Measurements from ENCODE around the gene RAB40B.

Gene RAB40B

GRCh38 chr17:82615084-82616020 is 83.1 kb downstream of the RAB40B start:
- no peak for DNase-seq (ENCODE audit: low read depth)

GRCh38 chr17:82614095-82614631 is 84.3 kb downstream of the RAB40B start:
- no peak for DNase-seq (ENCODE audit: low read depth)

- DNase-seq (ENCODE audit: low read depth), result no peak
These were observed 85.0 kb downstream of the RAB40B start for GRCh38 chr17:82613283-82614094.

GRCh38 chr17:82611140-82612058 is 87.1 kb downstream of the RAB40B start:
- DNase-seq (ENCODE audit: low read depth), result no peak

- no peak for DNase-seq (ENCODE audit: low read depth)
These were observed 88.8 kb downstream of the RAB40B start for GRCh38 chr17:82609655-82610054.

- DNase-seq (ENCODE audit: low read depth), result no peak
These were observed 89.7 kb downstream of the RAB40B start for GRCh38 chr17:82608816-82609215.

- DNase-seq (ENCODE audit: low read depth), result no peak
These were observed 92.4 kb downstream of the RAB40B start for GRCh38 chr17:82605939-82606600.

Data from activated T-helper 9 cell treated with anti-CD3 and anti-CD28 coated beads, Interleukin-2, amount 50 U/mL, for 16 hours (primary cell).